HG02610 (cell line): Measurements from ENCODE around the gene CSNK1G2.
"Not testable (repeated sequence)": the region's sequence is repeated elsewhere in the genome, so short reads cannot be mapped to it uniquely, and the experiment has no call there.

Experiments
- ATAC-seq: cut with Tn5 transposase; IDR thresholded peaks from one replicate; pipeline ENCODE4 v1.9.1; 2021; ENCODE audit warnings: mild to moderate bottlenecking, moderate library complexity; ENCODE audit not compliant: unreplicated experiment

The CSNK1G2 gene

GRCh38 chr19:1986357-1987162 lies 45.6 kb downstream of the CSNK1G2 start:
- ATAC-seq, result no peak

GRCh38 chr19:1987197-1988187 lies 46.5 kb downstream of the CSNK1G2 start:
- no peak for ATAC-seq

GRCh38 chr19:1988464-1988863 lies 47.5 kb downstream of the CSNK1G2 start:
- not testable (repeated sequence) for ATAC-seq

GRCh38 chr19:1989513-1990229 lies 48.7 kb downstream of the CSNK1G2 start:
- ATAC-seq, result no peak

- ATAC-seq, result no peak
Observed at GRCh38 chr19:1990230-1991017, 49.5 kb downstream of the CSNK1G2 start.

GRCh38 chr19:1991018-1991913 lies 50.3 kb downstream of the CSNK1G2 start:
- ATAC-seq, result no peak

GRCh38 chr19:1992759-1993260 lies 51.8 kb downstream of the CSNK1G2 start:
- ATAC-seq, result no peak

- no peak for ATAC-seq
Observed at GRCh38 chr19:1997353-1998233, 56.6 kb downstream of the CSNK1G2 start.

GRCh38 chr19:1998712-1999708 lies 58.0 kb downstream of the CSNK1G2 start:
- no peak for ATAC-seq

GRCh38 chr19:1999856-2000515 lies 59.0 kb downstream of the CSNK1G2 start:
- no peak for ATAC-seq

GRCh38 chr19:2003874-2004273 lies 62.9 kb downstream of the CSNK1G2 start:
- no peak for ATAC-seq

- no peak for ATAC-seq
Observed at GRCh38 chr19:2010135-2010668, 69.2 kb downstream of the CSNK1G2 start.

GRCh38 chr19:2011169-2011568 lies 70.2 kb downstream of the CSNK1G2 start:
- no peak for ATAC-seq

GRCh38 chr19:2012941-2013682 lies 72.1 kb downstream of the CSNK1G2 start:
- ATAC-seq, result no peak

- ATAC-seq, result no peak
Observed at GRCh38 chr19:2013683-2013961, 72.7 kb downstream of the CSNK1G2 start.

- ATAC-seq, result no peak
Observed at GRCh38 chr19:2014131-2014571, 73.2 kb downstream of the CSNK1G2 start.
